CD4-positive, alpha-beta memory T cell (primary cell): Measurements from ENCODE around the gene IGFBP3. TPM values are rescaled to one million over a fixed set of nuclear protein-coding genes. Genes with fewer than 3 reads are reported as not detected.

ENCODE experiments used
- CTCF ChIA-PET: fragments of 350-600 bp; sonication (Branson Sonifier 250); formaldehyde crosslinking; loops from one replicate; lab custom pipeline; 2021; ENCODE audit warnings: inconsistent platforms; ENCODE audit not compliant: partially characterized antibody; lab: Charles Lee
- POLR2A ChIA-PET: fragments of 350-600 bp; sonication (Branson Sonifier 250); formaldehyde crosslinking; loops from one replicate; lab custom pipeline; 2021; ENCODE audit not compliant: partially characterized antibody; lab: Charles Lee
- DNase-seq, 5 donors: peaks; one replicate each; pipeline versions ENCODE4 v3.0.0 to v3.0.0-alpha.2; 2020 to 2022; ENCODE audit warnings: mixed read lengths in 1 of 5
- H3K27ac ChIP-seq: one replicate; pipeline ENCODE4 v1.7.0; 2013; ENCODE audit warnings: low read depth, low read length
- H3K27me3 ChIP-seq: 2 replicates; pipeline ENCODE4 v1.7.0; 2013; ENCODE audit warnings: mild to moderate bottlenecking, low read length, moderate library complexity; ENCODE audit not compliant: insufficient read depth
- H3K36me3 ChIP-seq: 2 replicates; pipeline ENCODE4 v1.7.0; 2013; ENCODE audit warnings: mild to moderate bottlenecking, low read length, moderate library complexity; ENCODE audit not compliant: insufficient read depth
- H3K4me1 ChIP-seq: 2 replicates; pipeline ENCODE4 v1.7.0; 2013; ENCODE audit warnings: mild to moderate bottlenecking, low read length, moderate library complexity; ENCODE audit not compliant: insufficient read depth
- H3K4me3 ChIP-seq, 2 donors: one replicate each; pipeline ENCODE4 v1.7.0; 2013; ENCODE audit warnings: low read length in 2 of 2, mild to moderate bottlenecking in 1 of 2
- H3K9me3 ChIP-seq, 2 donors: one replicate each; pipeline ENCODE4 v1.7.0; 2013; ENCODE audit warnings: low read length in 2 of 2, control low read depth in 1 of 2; ENCODE audit not compliant: control insufficient read depth in 1 of 2
- H3K27ac Mint-ChIP-seq, 7 donors: one replicate each; pipeline ENCODE4 v1.8.0; 2020 to 2021; ENCODE audit warnings: mixed read lengths in 7 of 7, mild to moderate bottlenecking in 6 of 7, inconsistent platforms in 3 of 7, moderate library complexity in 3 of 7
- H3K27me3 Mint-ChIP-seq, 2 donors: one replicate each; pipeline ENCODE4 v1.8.0; 2020 to 2021; ENCODE audit warnings: mixed read lengths in 2 of 2
- H3K36me3 Mint-ChIP-seq, 2 donors: one replicate each; pipeline ENCODE4 v1.8.0; 2020 to 2021; ENCODE audit warnings: mixed read lengths in 2 of 2, inconsistent platforms in 1 of 2, mild to moderate bottlenecking in 1 of 2
- H3K4me1 Mint-ChIP-seq, 4 donors: one replicate each; pipeline ENCODE4 v1.8.0; 2020 to 2021; ENCODE audit warnings: mixed read lengths in 4 of 4, mild to moderate bottlenecking in 1 of 4
- H3K4me3 Mint-ChIP-seq, 8 donors: one replicate each; pipeline ENCODE4 v1.8.0; 2020 to 2021; ENCODE audit warnings: mixed read lengths in 8 of 8, mild to moderate bottlenecking in 7 of 8, moderate library complexity in 6 of 8, inconsistent platforms in 3 of 8
- H3K9me3 Mint-ChIP-seq, 8 donors: one replicate each; pipeline ENCODE4 v1.8.0; 2020 to 2021; ENCODE audit warnings: mixed read lengths in 8 of 8, mild to moderate bottlenecking in 5 of 8, inconsistent platforms in 3 of 8, moderate library complexity in 1 of 8
- intact Hi-C: fragments of 100-400 bp; cut with micrococcal nuclease; formaldehyde crosslinking; loops from one replicate; pipeline ENCODE4 v1.15.1; 2023
- polyA plus RNA-seq, 2 donors: library from polyadenylated mRNA; unstranded; fragments of 300-500 nt; fragmentation: Illumina TruSeq; gene quantifications; one replicate each; pipeline ENCODE4 v1.2.3, GENCODE V29; 2021
- total RNA-seq, 2 experiments: library from RNA; stranded (reverse); gene quantifications; one replicate each; pipeline ENCODE4 v1.2.3, GENCODE V29; 2021

Gene IGFBP3
- total and polyA plus RNA-seq, 4 experiments from 2014 or later, result 10.4 to 19.0 (median 15.6) TPM

GRCh38 chr7:45874408-45875131, 46.5 kb downstream of the IGFBP3 start:
- peaks cover 0 to 15% (median 7%) of the 10 kb centered on the region in 8 donors for H3K9me3 Mint-ChIP-seq
- Histone ChIP-seq H3K9me3 (no peaks in the 10 kb centered on the region), H3K4me3 (no peak overlapping the region), H3K27ac (no peak overlapping the region), H3K36me3 (no peaks in the 10 kb centered on the region), H3K4me1 (no peaks in the 10 kb centered on the region), H3K27me3 (no peaks in the 10 kb centered on the region)
- no peak for DNase-seq
- H3K36me3 Mint-ChIP-seq, result no peaks in the 10 kb centered on the region
- intact Hi-C loops, result no loop called here
- H3K4me1 Mint-ChIP-seq, result no peaks in the 10 kb centered on the region
- peaks cover 0 to 2% of the 10 kb centered on the region in 2 donors for H3K27me3 Mint-ChIP-seq
- H3K4me3 Mint-ChIP-seq, result no peak overlapping the region
- POLR2A ChIA-PET, result no interaction called here
- CTCF ChIA-PET, result no interaction called here
- H3K27ac Mint-ChIP-seq, result no peak overlapping the region

GRCh38 chr7:45873355-45873754, 47.7 kb downstream of the IGFBP3 start:
- no peaks in the 10 kb centered on the region for H3K27me3 ChIP-seq
- no peak for DNase-seq
- Mint-ChIP-seq H3K27ac (no peak overlapping the region), H3K27me3 (peaks cover 3 to 8% of the 10 kb centered on the region in 2 donors), H3K4me1 (no peaks in the 10 kb centered on the region), H3K36me3 (no peaks in the 10 kb centered on the region), H3K4me3 (no peak overlapping the region), H3K9me3 (peaks cover 0 to 5% (median 3%) of the 10 kb centered on the region in 8 donors)
- no peak overlapping the region for H3K27ac ChIP-seq
- ChIA-PET CTCF (interaction anchor here (0.7 kb wide), 1 partner anchor 1904 kb away, joined by 4 read pairs; no protein-coding TSS in a partner anchor), POLR2A (no interaction called here)
- H3K9me3 ChIP-seq, result no peaks in the 10 kb centered on the region
- intact Hi-C loops, result no loop called here
- H3K4me1 ChIP-seq, result no peaks in the 10 kb centered on the region
- H3K36me3 ChIP-seq, result no peaks in the 10 kb centered on the region
- H3K4me3 ChIP-seq, result no peak overlapping the region

GRCh38 chr7:45873035-45873354, 48.1 kb downstream of the IGFBP3 start, which contains the start of gene CCDC201:
Gene CCDC201 (minus strand): TSS chr7:45873082. CDS start chr7:45873007, 75 bp downstream.
- Histone ChIP-seq H3K9me3 (no peaks in the 10 kb centered on the region), H3K36me3 (no peaks in the 10 kb centered on the region), H3K4me1 (no peaks in the 10 kb centered on the region), H3K27ac (no peak within 1 kb of the TSS), H3K4me3 (no peak within 1 kb of the TSS), H3K27me3 (no peaks in the 10 kb centered on the region)
- Mint-ChIP-seq H3K27ac (no peak within 1 kb of the TSS), H3K27me3 (peaks cover 3 to 8% of the 10 kb centered on the region in 2 donors), H3K4me3 (no peak within 1 kb of the TSS), H3K36me3 (no peaks in the 10 kb centered on the region), H3K9me3 (peaks cover 0 to 5% (median 0%) of the 10 kb centered on the region in 8 donors), H3K4me1 (no peaks in the 10 kb centered on the region)
- ChIA-PET POLR2A (no interaction called here), CTCF (interaction anchor here (0.7 kb wide), 1 partner anchor 1904 kb away, joined by 4 read pairs; no protein-coding TSS in a partner anchor)
- no peak for DNase-seq
- intact Hi-C loops, result no loop called here

GRCh38 chr7:45872116-45873034, 48.7 kb downstream of the IGFBP3 start:
- Mint-ChIP-seq H3K4me1 (no peaks in the 10 kb centered on the region), H3K36me3 (no peaks in the 10 kb centered on the region), H3K27ac (no peak overlapping the region), H3K4me3 (no peak overlapping the region), H3K27me3 (peaks cover 3 to 8% of the 10 kb centered on the region in 2 donors), H3K9me3 (peaks cover 0 to 3% (median 0%) of the 10 kb centered on the region in 8 donors)
- Histone ChIP-seq H3K27ac (no peak overlapping the region), H3K4me1 (no peaks in the 10 kb centered on the region), H3K9me3 (no peaks in the 10 kb centered on the region), H3K36me3 (no peaks in the 10 kb centered on the region), H3K4me3 (no peak overlapping the region), H3K27me3 (no peaks in the 10 kb centered on the region)
- ChIA-PET POLR2A (no interaction called here), CTCF (interaction anchor here (0.7 kb wide), 1 partner anchor 15 kb away, joined by 3 read pairs; no protein-coding TSS in a partner anchor)
- intact Hi-C loops, result no loop called here
- no peak for DNase-seq

- Histone ChIP-seq H3K4me3 (no peak overlapping the region), H3K9me3 (no peaks in the 10 kb centered on the region), H3K4me1 (no peaks in the 10 kb centered on the region), H3K27me3 (no peaks in the 10 kb centered on the region), H3K36me3 (no peaks in the 10 kb centered on the region), H3K27ac (no peak overlapping the region)
- Mint-ChIP-seq H3K9me3 (peaks cover 0 to 3% (median 0%) of the 10 kb centered on the region in 8 donors), H3K4me1 (no peaks in the 10 kb centered on the region), H3K27ac (no peak overlapping the region), H3K36me3 (no peaks in the 10 kb centered on the region), H3K27me3 (peaks cover 3 to 12% of the 10 kb centered on the region in 2 donors), H3K4me3 (no peak overlapping the region)
- ChIA-PET CTCF (no interaction called here), POLR2A (no interaction called here)
- intact Hi-C loops, result no loop called here
- no peak for DNase-seq
Measured at GRCh38 chr7:45869426-45869825, 51.6 kb downstream of the IGFBP3 start.

GRCh38 chr7:45867471-45867870, 53.6 kb downstream of the IGFBP3 start:
- Mint-ChIP-seq H3K4me3 (no peak overlapping the region), H3K36me3 (no peaks in the 10 kb centered on the region), H3K27ac (no peak overlapping the region), H3K27me3 (peaks cover 4 to 15% of the 10 kb centered on the region in 2 donors), H3K9me3 (peaks cover 0 to 3% (median 0%) of the 10 kb centered on the region in 8 donors), H3K4me1 (no peaks in the 10 kb centered on the region)
- Histone ChIP-seq H3K27me3 (no peaks in the 10 kb centered on the region), H3K36me3 (no peaks in the 10 kb centered on the region), H3K9me3 (no peaks in the 10 kb centered on the region), H3K4me1 (no peaks in the 10 kb centered on the region), H3K27ac (no peak overlapping the region), H3K4me3 (no peak overlapping the region)
- no peak for DNase-seq
- ChIA-PET POLR2A (no interaction called here), CTCF (no interaction called here)
- intact Hi-C loops, result no loop called here
